ENCODE data around the gene RACGAP1. TPM values are rescaled to one million over a fixed set of nuclear protein-coding genes. Genes with fewer than 3 reads are reported as not detected.

RACGAP1 gene
- total RNA-seq, 4 donors from 2014 or later: 4.0 to 7.2 (median 6.2) TPM

- H3K27me3 ChIP-seq: no peaks in the 10 kb centered on the region
- no peak for DNase-seq
- intact Hi-C loops (cut with DNase I): no loop called here
- WGBS, 2 donors: 77 to 81% methylated on average over 3 of the region's 3 CpGs
- TF ChIP-seq POLR2A (IDR thresholded peaks at IDR 0.05): no peak
- TF ChIP-seq, protein P1, sequence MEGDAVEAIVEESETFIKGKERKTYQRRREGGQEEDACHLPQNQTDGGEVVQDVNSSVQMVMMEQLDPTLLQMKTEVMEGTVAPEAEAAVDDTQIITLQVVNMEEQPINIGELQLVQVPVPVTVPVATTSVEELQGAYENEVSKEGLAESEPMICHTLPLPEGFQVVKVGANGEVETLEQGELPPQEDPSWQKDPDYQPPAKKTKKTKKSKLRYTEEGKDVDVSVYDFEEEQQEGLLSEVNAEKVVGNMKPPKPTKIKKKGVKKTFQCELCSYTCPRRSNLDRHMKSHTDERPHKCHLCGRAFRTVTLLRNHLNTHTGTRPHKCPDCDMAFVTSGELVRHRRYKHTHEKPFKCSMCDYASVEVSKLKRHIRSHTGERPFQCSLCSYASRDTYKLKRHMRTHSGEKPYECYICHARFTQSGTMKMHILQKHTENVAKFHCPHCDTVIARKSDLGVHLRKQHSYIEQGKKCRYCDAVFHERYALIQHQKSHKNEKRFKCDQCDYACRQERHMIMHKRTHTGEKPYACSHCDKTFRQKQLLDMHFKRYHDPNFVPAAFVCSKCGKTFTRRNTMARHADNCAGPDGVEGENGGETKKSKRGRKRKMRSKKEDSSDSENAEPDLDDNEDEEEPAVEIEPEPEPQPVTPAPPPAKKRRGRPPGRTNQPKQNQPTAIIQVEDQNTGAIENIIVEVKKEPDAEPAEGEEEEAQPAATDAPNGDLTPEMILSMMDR (IDR thresholded peaks at IDR 0.05): no peak
- H3K36me3 ChIP-seq: no peaks in the 10 kb centered on the region
- H3K4me3 ChIP-seq (replicated peaks in 1 of 3): no peak overlapping the region
- no peak overlapping the region for H3K27ac ChIP-seq
- no peaks in the 10 kb centered on the region for H3K9me3 ChIP-seq
- H3K4me1 ChIP-seq: peaks cover 7% of the 10 kb centered on the region in 2 donors
Observed at GRCh38 chr12:50018154-50018553, 7.1 kb downstream of the RACGAP1 start.

GRCh38 chr12:50017641-50018040 is 7.7 kb downstream of the RACGAP1 start:
- DNase-seq: no peak

DNA sequence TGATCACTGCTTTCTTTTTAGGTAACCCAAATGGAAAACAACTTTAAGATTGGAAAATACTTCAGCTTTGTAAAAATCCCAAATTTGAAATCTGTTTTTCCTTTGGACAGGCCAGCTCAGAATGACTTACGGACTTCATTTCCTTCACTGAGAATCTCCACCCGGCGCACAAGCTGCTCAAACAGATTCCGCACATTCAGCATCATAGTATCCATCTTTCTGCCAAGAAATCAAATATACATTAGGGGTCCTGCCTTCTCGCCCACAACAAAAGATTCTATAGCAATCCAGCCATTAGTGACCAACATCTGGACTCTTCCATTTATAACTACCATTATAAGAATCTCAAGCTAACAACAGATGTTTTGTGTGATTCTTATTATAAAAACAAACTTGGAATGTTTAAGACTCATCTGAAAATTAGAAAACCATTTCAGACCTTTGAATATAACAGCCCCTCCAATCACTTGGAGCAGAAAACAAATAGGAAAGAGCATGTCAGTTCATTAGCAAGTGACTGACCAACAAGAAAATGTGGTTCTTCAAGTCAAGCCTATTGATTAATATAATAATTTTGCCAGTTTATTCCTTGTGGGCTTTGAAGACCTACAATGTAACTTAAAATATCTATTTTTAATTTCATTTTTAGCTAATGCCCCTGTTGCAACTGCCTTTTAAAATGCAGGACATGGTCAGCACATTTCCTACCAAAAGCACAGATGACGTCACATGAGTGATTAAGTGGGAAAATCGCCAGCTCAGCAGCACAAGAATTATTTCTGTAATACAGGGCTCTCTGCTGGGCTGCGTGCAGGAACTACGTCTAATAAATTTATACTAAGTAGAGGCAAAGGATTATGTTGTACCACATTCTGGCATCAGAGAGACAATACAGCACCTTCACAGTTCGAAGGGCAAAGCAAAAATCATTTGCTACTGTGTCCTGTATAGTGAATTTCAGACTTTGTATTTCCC is 8.5 kb downstream of the RACGAP1 start:
- no peak for TF ChIP-seq POLR2A (IDR thresholded peaks at IDR 0.05)
- TF ChIP-seq, protein P1 (IDR thresholded peaks at IDR 0.05): no peak
- Histone ChIP-seq H3K4me1 (peaks cover 7% of the 10 kb centered on the region in 2 donors), H3K27me3 (no peaks in the 10 kb centered on the region), H3K4me3 (replicated peaks in 1 of 3) (no peak overlapping the region), H3K36me3 (no peaks in the 10 kb centered on the region), H3K9me3 (no peaks in the 10 kb centered on the region), H3K27ac (no peak overlapping the region)
- WGBS, 2 donors: 62 to 64% methylated on average over 10 of the region's 10 CpGs
- intact Hi-C loops (cut with DNase I): no loop called here
- peak; percentile 62 to 69 for DNase-seq

More at GRCh38 chr12:50017641-50018040, 7.7 kb downstream of the RACGAP1 start:
- Histone ChIP-seq H3K9me3 (no peaks in the 10 kb centered on the region), H3K27ac (no peak overlapping the region), H3K27me3 (no peaks in the 10 kb centered on the region), H3K4me3 (replicated peaks in 1 of 3) (no peak overlapping the region), H3K36me3 (no peaks in the 10 kb centered on the region), H3K4me1 (peaks cover 7% of the 10 kb centered on the region in 2 donors)
- 91 to 93% methylated on average over 6 of the region's 6 CpGs for WGBS, 2 donors
- intact Hi-C loops (cut with DNase I): no loop called here
- TF ChIP-seq, protein P1 (IDR thresholded peaks at IDR 0.05): no peak
- no peak for TF ChIP-seq POLR2A (IDR thresholded peaks at IDR 0.05)

GRCh38 chr12:50014342-50014741 is 11.0 kb downstream of the RACGAP1 start:
- no peaks in the 10 kb centered on the region for H3K36me3 ChIP-seq
- H3K27me3 ChIP-seq: no peaks in the 10 kb centered on the region
- intact Hi-C loops (cut with DNase I): no loop called here
- no peak for DNase-seq
- WGBS, 2 donors: 95 to 100% methylated on average over 3 of the region's 3 CpGs
- no peaks in the 10 kb centered on the region for H3K9me3 ChIP-seq
- H3K4me3 ChIP-seq (replicated peaks in 1 of 3): no peak overlapping the region
- H3K27ac ChIP-seq: no peak overlapping the region
- TF ChIP-seq, protein P1 (IDR thresholded peaks at IDR 0.05): no peak
- TF ChIP-seq POLR2A (IDR thresholded peaks at IDR 0.05): no peak
- peaks cover 7% of the 10 kb centered on the region in 2 donors for H3K4me1 ChIP-seq
